ENCODE results near the gene TPSAB1.

The TPSAB1 gene

DNA sequence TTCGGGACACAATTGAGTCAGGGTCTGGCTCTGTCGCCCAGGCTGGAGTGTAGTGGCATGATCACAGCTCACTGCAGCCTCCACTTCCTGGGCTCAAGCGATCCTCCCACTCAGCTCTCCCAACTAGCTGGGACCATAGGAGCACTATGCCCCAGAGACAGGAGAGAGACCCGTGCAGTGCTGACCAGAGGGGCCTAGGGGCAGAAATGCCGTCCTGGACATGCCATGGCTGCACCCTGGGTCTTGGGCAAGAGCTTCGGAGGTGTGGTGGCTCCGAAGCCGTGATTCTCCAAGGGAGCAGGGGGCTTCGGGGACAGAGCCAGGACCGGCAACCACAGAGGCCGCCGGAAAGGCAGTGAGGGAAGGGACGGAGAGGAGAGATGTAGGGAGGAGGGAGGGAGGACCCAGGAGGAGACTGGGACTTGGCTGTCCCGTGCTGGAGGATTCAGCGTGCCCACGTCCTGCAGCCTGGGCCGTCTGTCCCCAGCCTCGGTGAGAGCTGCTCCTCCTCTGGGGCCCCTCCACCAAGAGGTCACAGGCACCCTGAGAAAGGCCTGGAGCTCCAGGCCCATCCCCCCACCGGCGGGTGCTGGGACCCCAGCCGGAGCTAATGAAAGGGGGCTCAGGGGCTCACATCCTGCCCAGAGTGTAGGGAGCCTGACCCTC, 37.2 kb downstream of the TPSAB1 start:
- Histone ChIP-seq H3K9ac (ENCODE audit: low read depth, low read length) (no peak overlapping the region), H3K36me3 (ENCODE audit: insufficient read depth, low read length) (no peaks in the 10 kb centered on the region), H4K20me1 (ENCODE audit: insufficient read depth, low read length) (no peaks in the 10 kb centered on the region), H3K4me2 (ENCODE audit: insufficient read depth, low read length) (no peak overlapping the region), H3K27me3 (ENCODE audit: insufficient read depth, low read length, poor library complexity) (no peaks in the 10 kb centered on the region), H3K4me3 (ENCODE audit: low read depth in 1 of 2, low read length in 2 of 2) (no peak overlapping the region), H3K79me2 (ENCODE audit: insufficient read depth, low read length) (no peaks in the 10 kb centered on the region), H3K4me1 (ENCODE audit: insufficient read depth, low read length) (no peaks in the 10 kb centered on the region), H3K9me3 (ENCODE audit: insufficient read depth, low read length, severe bottlenecking) (no peaks in the 10 kb centered on the region), H3K27ac (ENCODE audit: low read length) (no peak overlapping the region), H2AFZ (ENCODE audit: low read depth, low read length) (no peak overlapping the region)
- ATAC-seq (ENCODE audit: insufficient read depth, low read depth) (no peak), DNase-seq (no peak)
- TF ChIP-seq, protein P1, sequence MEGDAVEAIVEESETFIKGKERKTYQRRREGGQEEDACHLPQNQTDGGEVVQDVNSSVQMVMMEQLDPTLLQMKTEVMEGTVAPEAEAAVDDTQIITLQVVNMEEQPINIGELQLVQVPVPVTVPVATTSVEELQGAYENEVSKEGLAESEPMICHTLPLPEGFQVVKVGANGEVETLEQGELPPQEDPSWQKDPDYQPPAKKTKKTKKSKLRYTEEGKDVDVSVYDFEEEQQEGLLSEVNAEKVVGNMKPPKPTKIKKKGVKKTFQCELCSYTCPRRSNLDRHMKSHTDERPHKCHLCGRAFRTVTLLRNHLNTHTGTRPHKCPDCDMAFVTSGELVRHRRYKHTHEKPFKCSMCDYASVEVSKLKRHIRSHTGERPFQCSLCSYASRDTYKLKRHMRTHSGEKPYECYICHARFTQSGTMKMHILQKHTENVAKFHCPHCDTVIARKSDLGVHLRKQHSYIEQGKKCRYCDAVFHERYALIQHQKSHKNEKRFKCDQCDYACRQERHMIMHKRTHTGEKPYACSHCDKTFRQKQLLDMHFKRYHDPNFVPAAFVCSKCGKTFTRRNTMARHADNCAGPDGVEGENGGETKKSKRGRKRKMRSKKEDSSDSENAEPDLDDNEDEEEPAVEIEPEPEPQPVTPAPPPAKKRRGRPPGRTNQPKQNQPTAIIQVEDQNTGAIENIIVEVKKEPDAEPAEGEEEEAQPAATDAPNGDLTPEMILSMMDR (IDR thresholded peaks at IDR 0.05; ENCODE audit: borderline replicate concordance, extremely low read depth, low read length, poor library complexity, severe bottlenecking), result no peak
- TF ChIP-seq EZH2 (IDR thresholded peaks at IDR 0.05; ENCODE audit: borderline replicate concordance, low read depth, low read length, severe bottlenecking), result no peak

DNA sequence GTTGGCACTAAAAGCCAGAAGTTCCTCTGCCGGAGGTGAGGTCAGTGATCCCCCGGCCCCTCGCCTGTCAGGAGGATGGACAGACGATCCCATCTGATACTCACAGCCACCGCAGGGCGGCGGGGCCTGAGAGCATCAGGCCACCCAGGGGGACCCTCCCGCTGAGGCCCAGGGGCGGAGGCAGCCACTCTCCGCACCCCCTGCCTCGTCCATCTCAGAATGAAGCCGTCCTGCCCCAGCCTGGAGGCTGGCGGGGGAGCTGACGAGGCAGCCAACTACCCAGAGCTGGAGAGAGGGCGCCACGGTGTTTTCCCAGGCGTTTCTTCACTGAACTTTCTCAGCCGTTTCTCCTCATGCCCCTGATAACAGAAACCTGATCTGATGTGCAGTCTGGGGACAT, 38.0 kb downstream of the TPSAB1 start:
- Histone ChIP-seq H3K27me3 (ENCODE audit: insufficient read depth, low read length, poor library complexity) (no peaks in the 10 kb centered on the region), H3K4me3 (ENCODE audit: low read depth in 1 of 2, low read length in 2 of 2) (no peak overlapping the region), H3K27ac (ENCODE audit: low read length) (no peak overlapping the region), H4K20me1 (ENCODE audit: insufficient read depth, low read length) (no peaks in the 10 kb centered on the region), H3K36me3 (ENCODE audit: insufficient read depth, low read length) (no peaks in the 10 kb centered on the region), H3K79me2 (ENCODE audit: insufficient read depth, low read length) (no peaks in the 10 kb centered on the region), H3K4me2 (ENCODE audit: insufficient read depth, low read length) (no peak overlapping the region), H3K4me1 (ENCODE audit: insufficient read depth, low read length) (no peaks in the 10 kb centered on the region), H3K9me3 (ENCODE audit: insufficient read depth, low read length, severe bottlenecking) (no peaks in the 10 kb centered on the region), H3K9ac (ENCODE audit: low read depth, low read length) (no peak overlapping the region), H2AFZ (ENCODE audit: low read depth, low read length) (no peak overlapping the region)
- no peak for TF ChIP-seq EZH2 (IDR thresholded peaks at IDR 0.05; ENCODE audit: borderline replicate concordance, low read depth, low read length, severe bottlenecking)
- TF ChIP-seq, protein P1 (IDR thresholded peaks at IDR 0.05; ENCODE audit: borderline replicate concordance, extremely low read depth, low read length, poor library complexity, severe bottlenecking), result no peak
- no peak for DNase-seq
- ATAC-seq (ENCODE audit: insufficient read depth, low read depth), result no peak

DNA sequence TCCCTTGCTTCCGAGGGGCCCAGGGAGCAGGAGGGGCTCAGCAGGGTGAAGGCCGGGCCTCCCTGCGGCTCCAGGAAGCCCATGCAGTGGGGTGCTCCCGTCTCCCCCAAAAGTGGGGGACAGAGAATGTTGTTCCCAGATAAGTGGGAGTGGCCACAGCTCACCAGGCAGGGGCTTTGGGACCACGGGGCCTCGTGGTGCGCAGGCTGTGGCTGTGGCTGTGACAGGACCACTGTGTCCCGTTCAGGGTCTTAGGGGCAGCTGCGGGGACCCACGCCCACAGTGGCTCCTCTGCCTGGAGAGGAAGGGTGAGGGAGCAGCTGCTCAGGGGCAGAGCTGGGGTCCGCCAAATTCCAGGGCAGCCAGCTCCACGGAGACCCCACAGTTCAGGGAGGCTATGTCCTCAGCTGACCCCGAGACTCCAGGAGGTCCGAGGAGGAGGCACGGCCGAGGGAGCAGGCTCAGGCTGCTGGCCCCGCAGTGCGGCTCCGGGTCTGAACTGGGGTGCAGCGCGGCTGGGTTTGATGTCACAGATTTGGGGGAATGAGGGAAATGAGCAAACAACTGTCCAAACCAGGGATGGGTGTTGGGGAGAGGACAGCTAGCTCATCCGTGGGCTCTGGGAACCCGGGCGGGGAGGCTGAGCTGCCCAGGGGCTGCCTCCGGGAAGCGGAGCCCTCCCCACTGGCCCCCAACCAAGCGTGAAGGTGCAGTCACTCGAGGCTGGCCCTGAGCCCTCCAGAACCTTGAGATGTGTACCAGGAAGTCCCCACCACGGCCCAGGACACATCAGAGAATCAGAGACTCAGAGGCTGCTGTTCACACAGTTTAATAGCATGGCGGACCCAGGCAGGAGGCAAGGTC, 38.8 kb downstream of the TPSAB1 start:
- Histone ChIP-seq H3K27me3 (ENCODE audit: insufficient read depth, low read length, poor library complexity) (no peaks in the 10 kb centered on the region), H3K36me3 (ENCODE audit: insufficient read depth, low read length) (no peaks in the 10 kb centered on the region), H3K27ac (ENCODE audit: low read length) (no peak overlapping the region), H3K79me2 (ENCODE audit: insufficient read depth, low read length) (no peaks in the 10 kb centered on the region), H3K4me2 (ENCODE audit: insufficient read depth, low read length) (no peak overlapping the region), H3K9ac (ENCODE audit: low read depth, low read length) (no peak overlapping the region), H3K4me1 (ENCODE audit: insufficient read depth, low read length) (no peaks in the 10 kb centered on the region), H3K9me3 (ENCODE audit: insufficient read depth, low read length, severe bottlenecking) (no peaks in the 10 kb centered on the region), H3K4me3 (ENCODE audit: low read depth in 1 of 2, low read length in 2 of 2) (no peak overlapping the region), H2AFZ (ENCODE audit: low read depth, low read length) (no peak overlapping the region), H4K20me1 (ENCODE audit: insufficient read depth, low read length) (no peaks in the 10 kb centered on the region)
- no peak for ATAC-seq (ENCODE audit: insufficient read depth, low read depth)
- no peak for DNase-seq
- TF ChIP-seq, protein P1 (IDR thresholded peaks at IDR 0.05; ENCODE audit: borderline replicate concordance, extremely low read depth, low read length, poor library complexity, severe bottlenecking), result no peak
- TF ChIP-seq EZH2 (IDR thresholded peaks at IDR 0.05; ENCODE audit: borderline replicate concordance, low read depth, low read length, severe bottlenecking), result no peak
